GM15510 (cell line): ENCODE results near the gene RNF175.

Source experiments
- POLR2A ChIP-seq: IDR thresholded peaks from 3 replicates; pipeline ENCODE4 v1.6.1; 2011; ENCODE audit warnings: borderline replicate concordance; ENCODE audit not compliant: insufficient read length; ENCODE audit errors: extremely low read depth

RNF175 gene

GRCh38 chr4:153759407-153760316 is at the start of gene RNF175:
TSS of gene RNF175 (minus strand) at chr4:153760024. CDS start at chr4:153759862, 162 bp downstream.
- no peak for TF ChIP-seq POLR2A

DNA sequence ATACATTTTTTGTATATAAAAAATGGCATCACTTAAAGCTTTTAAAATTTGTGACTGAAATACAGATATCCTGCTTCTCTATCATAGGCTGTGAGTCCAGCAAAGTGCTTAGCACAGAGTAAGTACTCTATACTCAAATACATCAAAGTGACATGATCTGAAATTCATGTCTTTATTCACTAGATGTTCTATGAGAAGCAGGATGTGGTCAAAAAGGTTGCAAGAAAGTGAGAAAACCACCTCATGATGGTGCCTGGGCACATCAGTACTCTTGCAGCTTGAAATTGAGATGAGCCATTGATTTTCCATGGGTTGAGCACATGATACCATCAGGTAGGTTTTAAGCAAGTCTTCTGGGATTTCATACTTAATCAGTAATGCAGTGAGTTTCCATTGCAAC is 49.5 kb upstream of the RNF175 start:
- TF ChIP-seq POLR2A: no peak

- no peak for TF ChIP-seq POLR2A
These were observed 48.4 kb upstream of the RNF175 start for GRCh38 chr4:153808175-153808574.

DNA sequence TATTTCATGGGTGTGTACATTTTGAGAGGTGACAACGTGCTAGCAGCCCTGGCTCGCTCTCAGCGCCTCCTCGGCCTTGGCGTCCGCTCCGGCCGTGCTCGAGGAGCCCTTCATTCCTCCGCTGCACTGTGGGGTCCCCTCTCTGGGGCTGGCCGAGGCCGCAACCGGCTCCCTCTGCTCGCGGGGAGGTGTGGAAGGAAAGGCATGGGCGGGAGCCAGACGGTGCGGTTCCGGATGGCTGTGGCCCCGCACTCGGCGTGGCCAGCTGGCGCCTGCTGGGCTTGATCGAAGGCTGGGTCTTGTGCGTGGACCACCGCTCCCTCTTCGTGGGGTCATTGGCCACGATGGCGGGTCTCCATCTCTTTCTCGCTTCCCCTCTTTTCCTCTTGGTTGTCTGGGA is 46.2 kb upstream of the RNF175 start:
- no peak for TF ChIP-seq POLR2A

- no peak for TF ChIP-seq POLR2A
These were observed 44.9 kb upstream of the RNF175 start for GRCh38 chr4:153804722-153805121.

- TF ChIP-seq POLR2A: no peak
These were observed 39.9 kb upstream of the RNF175 start for GRCh38 chr4:153799694-153800074.

DNA sequence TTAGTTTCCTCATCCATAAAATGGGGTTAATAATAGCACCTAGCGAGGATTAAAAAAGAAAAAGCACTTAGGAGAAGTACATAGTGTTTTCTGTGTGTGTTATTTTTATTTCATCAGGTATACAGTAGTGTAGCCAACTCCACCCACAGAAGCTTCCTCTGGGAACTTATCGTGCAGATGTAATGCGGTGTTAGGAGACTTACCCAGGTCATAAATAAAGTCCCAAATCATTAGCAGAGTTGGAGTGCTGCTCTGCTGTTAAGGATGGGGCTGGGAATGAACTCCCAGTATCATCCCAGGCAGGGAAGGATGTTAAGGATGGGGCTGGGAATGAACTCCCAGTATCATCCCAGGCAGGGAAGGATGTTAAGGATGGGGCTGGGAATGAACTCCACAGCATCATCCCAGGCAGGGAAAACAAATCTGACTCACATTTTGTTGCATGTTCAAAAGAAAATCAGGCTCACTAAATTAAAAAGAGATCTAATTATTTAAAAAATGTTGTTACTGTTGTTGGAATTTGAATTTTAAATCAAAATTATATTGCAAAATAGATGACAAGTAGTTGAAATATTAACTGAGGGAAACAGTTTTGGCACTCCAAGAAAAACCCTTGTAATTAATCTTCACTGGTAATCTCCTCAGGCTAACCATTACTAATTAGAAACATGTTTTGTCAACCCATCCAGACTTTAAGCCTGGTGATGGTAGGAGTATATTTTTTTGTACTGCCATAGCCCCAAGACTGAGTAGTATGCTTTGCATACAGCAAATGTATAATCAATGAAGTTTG is 39.3 kb upstream of the RNF175 start:
- no peak for TF ChIP-seq POLR2A

DNA sequence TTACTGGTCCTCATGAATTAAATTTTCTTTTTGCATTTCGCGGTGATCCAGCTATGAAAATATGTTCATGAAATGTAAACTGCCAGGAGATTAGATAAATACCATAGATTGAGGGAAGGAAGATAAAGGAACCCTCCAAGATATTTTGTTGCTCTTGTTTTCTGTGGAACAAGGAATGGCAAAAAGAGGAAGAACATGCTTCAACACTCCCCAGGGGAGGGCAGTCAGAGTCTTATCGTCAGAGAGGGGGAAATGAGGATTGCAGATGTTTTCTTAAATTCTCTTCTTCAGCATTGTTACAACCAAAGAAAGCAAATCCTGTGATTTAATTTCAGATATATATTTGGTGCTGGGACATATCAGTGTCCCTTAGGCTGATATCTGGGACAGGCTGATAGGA is 38.6 kb upstream of the RNF175 start:
- TF ChIP-seq POLR2A: no peak

DNA sequence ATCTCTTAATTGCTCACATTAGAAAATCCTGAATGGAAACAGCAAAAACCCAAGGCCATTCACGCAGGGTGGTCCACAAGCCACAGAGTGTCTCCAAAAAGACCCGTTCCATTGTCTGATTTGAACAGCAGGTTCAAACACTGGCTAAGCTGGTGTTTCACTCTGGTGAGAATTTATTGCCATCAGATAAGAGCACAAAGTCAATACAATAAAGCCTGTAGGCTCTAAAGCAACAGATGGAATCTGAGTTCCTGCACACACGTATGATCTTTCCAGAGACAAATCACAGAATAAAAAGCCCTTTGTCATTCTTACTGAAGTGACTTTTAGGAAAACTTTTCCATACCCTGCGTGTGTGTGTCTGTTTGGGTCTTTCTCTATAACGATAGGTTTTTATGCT is 34.2 kb upstream of the RNF175 start:
- no peak for TF ChIP-seq POLR2A

GRCh38 chr4:153792618-153793247 is 32.9 kb upstream of the RNF175 start:
- TF ChIP-seq POLR2A: no peak

DNA sequence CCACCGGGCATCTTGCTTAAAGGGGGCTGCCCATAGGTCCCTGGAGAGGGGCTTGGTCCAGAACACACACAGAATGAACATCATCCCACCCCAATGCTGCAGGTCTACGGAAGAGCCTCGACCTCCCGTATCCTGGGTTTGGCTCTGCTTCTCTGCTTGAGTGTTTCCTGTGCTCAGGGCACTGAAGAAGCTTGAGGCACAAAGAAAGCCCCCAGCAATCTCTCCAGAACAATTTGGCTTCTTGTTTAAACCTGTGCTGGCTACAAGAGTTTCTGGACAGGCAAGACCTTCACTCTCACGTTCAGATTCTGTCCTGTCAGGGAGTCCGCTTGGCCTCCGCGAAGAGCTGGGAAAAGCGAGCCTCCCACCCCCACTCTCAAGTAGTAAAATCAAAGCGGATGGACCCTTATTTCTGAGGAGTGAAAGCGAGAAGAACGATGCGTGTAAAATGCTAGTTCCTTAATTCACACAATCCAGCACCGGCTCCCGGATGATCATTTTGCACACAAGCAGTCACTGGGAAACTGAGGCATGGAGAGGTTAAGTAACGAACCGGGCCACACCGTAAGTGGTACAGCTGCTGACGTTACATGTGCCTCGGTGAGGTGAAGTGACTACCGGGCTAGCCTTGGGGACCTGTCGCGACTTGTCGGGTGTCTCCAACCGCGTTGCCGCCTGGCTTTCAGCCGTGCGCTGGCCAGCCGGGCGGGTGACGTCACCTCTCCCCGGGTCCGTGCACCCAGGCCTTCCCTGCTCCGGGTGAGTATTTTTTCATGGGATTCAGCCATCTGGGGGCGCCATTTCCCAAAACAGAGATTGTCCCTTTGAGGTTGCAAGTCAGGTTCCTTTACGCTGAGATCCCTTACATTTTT is 32.2 kb upstream of the RNF175 start:
- no peak for TF ChIP-seq POLR2A

- no peak for TF ChIP-seq POLR2A
These were observed 31.2 kb upstream of the RNF175 start for GRCh38 chr4:153790962-153791551.

DNA sequence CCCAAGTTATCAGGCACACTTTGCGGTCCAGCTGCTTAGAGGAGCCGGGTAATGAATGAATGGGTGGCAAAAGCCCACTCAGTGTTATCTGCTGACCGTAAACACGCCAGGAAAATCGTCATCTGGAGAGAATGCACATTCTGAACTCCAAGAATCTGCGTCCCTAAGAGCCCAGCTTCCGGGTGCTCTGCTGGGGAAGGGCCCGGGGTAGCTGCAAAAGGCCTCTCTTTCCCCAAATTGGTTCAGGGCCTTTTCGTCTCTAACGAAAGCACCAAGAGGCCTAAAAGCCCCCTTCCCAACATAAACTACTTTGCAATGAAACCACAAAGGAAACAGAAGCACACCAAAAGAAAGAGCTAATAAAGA is 30.7 kb upstream of the RNF175 start:
- TF ChIP-seq POLR2A: no peak
